Stimulated activated CD8-positive, alpha-beta memory T cell treated with anti-CD3 and anti-CD28 coated beads, Interleukin-12 subunit alpha, Interleukin-12 subunit beta, amount 100 ng/mL, for 1 hour (primary cell): Measurements from ENCODE around the gene FGFR1OP2.
A peak's percentile ranks its signal among the peaks of the same experiment; 100 is the strongest.
"Not testable (repeated sequence)": the region's sequence is repeated elsewhere in the genome, so short reads cannot be mapped to it uniquely, and the experiment has no call there.

Source experiments
- DNase-seq: peaks from one replicate; pipeline ENCODE4 v3.0.0-alpha.2; 2020; ENCODE audit warnings: low read depth

Gene FGFR1OP2

DNA sequence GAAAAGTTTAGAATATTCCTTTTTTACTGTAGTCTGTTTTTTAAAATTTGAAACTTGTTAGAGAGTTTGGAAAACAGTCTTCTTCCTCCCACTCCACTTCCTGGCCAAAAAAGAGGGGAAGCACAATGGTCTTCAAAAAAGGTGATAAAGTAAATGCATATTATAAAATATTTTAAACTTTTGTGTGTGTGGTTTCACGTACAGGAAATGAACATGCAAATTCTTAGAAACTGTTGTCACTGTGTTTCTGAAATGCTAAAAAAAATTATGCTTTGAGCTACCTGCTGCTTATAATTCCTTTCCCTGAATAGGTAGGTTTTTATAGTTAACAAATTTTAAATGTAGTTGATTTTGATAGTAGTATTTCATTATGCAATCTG lies 2.9 kb downstream of the FGFR1OP2 start:
- no peak for DNase-seq

DNA sequence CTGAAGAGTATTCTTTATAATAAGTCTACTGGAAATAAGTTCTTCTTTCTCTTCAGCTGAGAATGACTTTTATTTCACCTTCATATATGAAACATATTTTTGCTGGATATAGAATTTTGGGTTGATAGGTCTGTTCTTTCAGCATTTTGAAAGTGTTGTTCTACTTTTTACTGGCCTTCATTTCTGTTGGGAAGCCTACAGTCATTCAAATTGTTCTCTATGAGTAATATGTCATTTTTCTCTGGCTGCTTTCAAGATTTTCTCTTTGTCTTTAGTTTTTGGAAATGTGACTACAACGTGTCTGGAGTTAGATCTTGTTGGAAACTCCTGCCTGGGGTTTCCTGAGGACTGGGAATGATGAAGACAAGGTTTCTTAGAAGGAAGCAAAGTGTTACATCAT lies 10.0 kb downstream of the FGFR1OP2 start:
- no peak for DNase-seq

DNA sequence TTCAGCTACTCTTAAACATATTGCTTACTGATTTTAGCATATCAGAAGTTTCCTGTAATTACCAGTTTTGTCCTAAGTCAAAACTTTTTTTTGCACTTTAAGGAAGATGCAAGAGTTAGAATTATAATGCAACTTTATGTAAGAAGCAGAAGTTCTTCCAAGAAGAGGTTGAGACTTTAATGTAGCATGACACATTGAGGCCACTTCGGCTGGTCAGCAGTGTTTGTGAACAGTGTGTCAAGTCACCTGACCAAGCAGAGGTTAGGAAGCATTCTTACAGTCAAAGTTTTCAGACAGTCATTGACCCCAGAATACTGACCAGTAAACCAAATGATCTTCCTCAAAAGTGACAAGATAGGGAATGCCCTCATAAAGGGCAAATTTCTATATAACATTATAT lies 15.2 kb downstream of the FGFR1OP2 start:
- no peak for DNase-seq

- DNase-seq = no peak
Observed at GRCh38 chr12:26954027-26954426, 15.8 kb downstream of the FGFR1OP2 start.

DNA sequence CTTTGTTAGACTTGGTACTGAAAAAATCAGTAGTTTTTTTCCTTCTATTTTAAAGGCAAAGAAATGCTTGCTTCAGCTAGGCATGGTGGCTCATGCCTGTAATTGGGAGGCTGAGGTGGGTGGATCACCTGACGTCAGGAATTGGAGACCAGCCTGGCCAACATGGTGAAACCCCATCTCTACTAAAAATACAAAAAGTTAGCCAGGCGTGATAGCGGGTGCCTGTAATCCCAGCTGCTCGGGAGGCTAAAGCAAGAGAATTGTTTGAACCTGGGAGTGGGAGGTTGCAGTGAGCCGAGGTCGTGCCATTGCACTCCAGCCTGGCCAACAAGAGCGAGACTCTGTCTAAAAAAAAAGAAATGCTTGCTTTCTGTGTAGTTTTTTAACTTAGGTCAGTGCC lies 23.1 kb downstream of the FGFR1OP2 start:
- not testable (repeated sequence) for DNase-seq

DNA sequence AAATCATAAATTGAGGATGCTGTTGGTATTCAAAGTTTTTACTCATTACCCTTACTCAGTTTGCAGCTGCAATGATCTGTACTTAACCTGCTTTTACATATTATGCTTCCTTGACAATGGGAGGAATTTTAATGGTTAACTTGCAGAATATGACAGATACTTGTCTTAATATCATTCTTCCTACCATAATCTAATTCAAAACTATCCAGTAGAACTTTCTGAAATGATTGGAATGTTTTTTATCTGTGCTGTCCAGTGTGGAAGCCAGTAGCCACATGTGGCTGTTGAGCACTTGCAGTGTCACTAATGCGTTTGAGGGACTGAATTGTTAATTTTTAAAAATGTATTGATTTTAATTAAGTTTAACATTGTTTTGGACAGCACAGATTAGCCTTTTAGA lies 23.5 kb downstream of the FGFR1OP2 start:
- DNase-seq = no peak

GRCh38 chr12:26963413-26963812 lies 25.1 kb downstream of the FGFR1OP2 start:
- DNase-seq = no peak

GRCh38 chr12:26966842-26967241 lies 28.6 kb downstream of the FGFR1OP2 start:
- DNase-seq = no peak

DNA sequence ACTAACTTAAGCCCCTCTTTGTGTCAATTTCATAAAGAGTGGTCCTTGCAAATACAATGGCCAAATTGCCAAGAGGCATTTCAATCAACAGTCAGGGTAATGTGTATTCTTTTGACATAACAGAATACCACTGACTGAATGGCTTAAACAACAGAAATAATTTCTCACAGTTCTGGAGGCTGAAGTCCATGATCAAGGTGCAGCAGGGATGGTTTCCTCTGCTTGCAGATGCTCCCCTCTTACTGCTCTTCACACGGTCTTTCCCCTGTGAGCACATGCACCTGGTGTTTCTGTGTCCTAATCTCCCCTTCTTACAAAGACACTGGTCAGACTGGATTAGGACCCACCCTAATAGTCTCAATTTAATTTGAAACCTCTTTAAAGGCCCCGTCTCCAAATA lies 31.9 kb downstream of the FGFR1OP2 start:
- DNase-seq = no peak

- DNase-seq = peak; percentile 27
Observed at GRCh38 chr12:26971963-26972362, 33.7 kb downstream of the FGFR1OP2 start.

DNA sequence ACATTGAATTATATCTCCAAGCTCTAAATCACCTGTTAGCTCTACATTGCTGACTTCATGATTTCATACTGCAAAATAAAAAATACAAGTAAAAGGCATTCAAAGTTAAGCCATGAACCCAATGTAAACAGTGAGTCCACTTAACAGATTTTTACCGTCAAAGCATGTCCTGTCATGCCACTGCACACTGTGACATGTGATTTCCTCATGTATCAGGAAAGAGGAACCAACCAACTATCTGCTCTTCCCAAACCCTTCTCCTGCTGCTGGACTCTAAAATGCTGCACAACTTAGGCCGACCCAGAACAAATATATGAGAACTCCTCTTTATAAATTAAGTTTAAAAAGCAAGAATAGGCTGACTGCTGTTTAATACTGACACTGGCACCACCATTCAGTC lies 38.4 kb downstream of the FGFR1OP2 start:
- DNase-seq = no peak

DNA sequence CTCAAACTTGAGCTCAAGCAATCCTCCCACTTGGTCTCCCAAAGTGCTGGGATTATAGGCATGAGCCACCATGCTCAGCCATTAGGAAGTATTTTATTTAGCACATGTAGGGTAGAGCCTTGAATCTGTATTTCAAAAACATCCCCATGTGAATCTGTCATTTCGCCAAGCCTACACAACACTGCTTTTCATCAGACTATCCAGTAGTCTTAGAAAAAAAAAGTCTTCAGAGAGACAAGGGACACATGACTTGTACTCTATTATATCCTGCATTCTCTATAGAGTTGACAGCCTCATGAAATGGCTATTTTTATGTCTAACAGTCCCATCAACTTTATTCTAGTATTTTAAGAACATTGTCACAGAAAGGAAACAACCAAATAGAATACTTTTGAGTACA lies 40.5 kb downstream of the FGFR1OP2 start:
- no peak for DNase-seq

GRCh38 chr12:26979733-26980132 lies 41.5 kb downstream of the FGFR1OP2 start:
- DNase-seq = no peak

- DNase-seq = no peak
Observed at GRCh38 chr12:26982866-26983265, 44.6 kb downstream of the FGFR1OP2 start.

DNA sequence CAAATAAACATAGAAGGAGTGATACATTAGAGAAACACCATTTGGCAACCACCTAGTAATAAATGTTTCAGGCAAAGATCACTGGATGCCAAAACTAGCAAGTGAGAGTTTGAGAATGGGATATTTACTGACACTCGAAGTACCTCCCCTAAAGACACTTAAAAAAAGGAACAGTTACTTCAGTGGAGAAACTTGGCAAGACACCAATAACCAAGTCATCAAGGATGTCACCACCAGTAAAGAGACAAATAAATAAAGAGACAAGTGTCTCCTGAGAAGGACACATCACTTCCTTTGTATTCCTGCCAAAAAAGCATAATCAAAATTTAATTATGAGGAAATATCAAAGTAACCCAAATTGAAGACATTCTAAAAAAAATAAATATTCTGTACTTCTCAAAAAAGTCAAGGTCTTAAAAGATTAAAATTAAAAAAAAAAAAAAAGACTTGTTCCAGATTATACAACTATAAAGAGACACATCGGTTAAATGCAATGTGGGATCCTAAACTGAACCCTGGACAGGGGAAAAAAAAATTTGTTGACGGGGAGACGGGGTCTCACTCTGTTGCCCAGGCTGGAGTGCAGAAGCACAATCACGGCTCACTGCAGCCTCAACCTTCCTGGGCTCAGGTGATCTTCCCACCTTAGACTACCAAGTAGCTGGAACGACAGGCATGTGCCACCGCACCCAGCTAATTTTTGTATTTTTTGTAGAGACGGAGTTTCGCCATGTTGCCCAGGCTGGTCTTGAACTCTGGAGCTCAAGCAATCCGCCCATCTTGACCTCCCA lies 49.6 kb downstream of the FGFR1OP2 start:
- no peak for DNase-seq

GRCh38 chr12:26988703-26989102 lies 50.4 kb downstream of the FGFR1OP2 start:
- no peak for DNase-seq

DNA sequence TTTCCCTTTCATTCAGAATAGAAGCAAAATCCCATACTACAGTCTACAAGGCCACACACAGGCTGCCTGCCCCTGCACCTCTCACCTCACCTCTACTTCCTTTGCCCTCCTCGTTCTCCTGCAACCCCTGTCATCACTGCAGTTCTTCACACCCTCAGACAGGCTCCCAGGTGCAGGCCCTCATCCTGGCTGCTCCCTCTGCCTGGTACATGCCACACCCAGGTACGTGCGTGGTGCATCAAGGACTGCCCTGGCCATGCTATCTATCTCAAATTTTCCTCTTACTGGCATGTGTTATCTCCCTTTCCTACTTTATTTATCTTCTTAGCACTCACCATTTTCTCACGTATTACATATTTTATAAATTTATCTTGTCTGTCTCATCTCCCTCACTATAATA lies 51.6 kb downstream of the FGFR1OP2 start:
- DNase-seq = no peak

DNA sequence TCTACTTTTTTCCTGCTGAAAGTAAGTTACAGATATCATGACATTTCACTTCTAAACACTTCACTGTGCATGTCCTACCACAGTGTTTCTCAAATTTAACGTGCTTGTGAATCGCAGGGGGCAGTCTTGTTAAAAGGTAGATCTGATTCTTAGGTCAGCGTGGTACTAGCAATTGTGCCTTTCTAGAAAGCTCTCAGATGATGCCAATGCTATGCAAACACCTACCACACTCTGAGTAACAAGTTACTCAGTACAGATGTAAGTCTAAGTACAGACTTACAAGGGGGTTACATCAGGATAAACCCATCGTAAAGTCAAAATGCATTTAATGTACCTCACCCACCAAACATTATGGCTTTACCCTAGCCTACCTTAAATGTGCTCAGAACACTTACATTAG lies 53.6 kb downstream of the FGFR1OP2 start:
- DNase-seq = no peak

- no peak for DNase-seq
Observed at GRCh38 chr12:26994109-26994508, 55.8 kb downstream of the FGFR1OP2 start.

- DNase-seq = no peak
Observed at GRCh38 chr12:26995706-26996105, 57.4 kb downstream of the FGFR1OP2 start.

GRCh38 chr12:26997003-26997402 lies 58.7 kb downstream of the FGFR1OP2 start:
- DNase-seq = no peak

- no peak for DNase-seq
Observed at GRCh38 chr12:27000961-27001360, 62.7 kb downstream of the FGFR1OP2 start.

- DNase-seq = no peak
Observed at GRCh38 chr12:27001663-27002062, 63.4 kb downstream of the FGFR1OP2 start.

GRCh38 chr12:27002141-27002540 lies 63.9 kb downstream of the FGFR1OP2 start:
- DNase-seq = no peak
